ENCODE results near the gene TTC28.
"Not testable (repeated sequence)": the region's sequence is repeated elsewhere in the genome, so short reads cannot be mapped to it uniquely, and the experiment has no call there.

Gene TTC28

DNA sequence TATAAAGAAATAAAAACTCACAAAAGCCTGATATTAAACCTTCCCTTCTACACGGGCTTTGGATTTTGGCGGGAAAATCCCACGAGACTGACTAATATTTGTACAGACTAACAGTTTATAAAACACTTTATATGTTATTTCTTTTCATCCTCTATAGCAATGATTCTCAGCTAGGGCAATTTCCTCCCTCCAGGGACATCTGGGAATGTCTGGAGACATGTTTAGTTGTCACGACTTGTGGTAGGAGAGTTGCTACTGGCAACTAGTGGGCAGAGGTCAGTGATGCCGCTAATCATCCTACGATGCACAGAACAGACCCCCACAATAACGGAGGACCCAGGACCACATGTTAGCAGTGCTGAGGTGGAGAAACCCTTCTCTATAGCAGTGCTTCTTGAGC is 455.8 kb downstream of the TTC28 start:
- DNase-seq (ENCODE audit: low spot score), result no peak

DNA sequence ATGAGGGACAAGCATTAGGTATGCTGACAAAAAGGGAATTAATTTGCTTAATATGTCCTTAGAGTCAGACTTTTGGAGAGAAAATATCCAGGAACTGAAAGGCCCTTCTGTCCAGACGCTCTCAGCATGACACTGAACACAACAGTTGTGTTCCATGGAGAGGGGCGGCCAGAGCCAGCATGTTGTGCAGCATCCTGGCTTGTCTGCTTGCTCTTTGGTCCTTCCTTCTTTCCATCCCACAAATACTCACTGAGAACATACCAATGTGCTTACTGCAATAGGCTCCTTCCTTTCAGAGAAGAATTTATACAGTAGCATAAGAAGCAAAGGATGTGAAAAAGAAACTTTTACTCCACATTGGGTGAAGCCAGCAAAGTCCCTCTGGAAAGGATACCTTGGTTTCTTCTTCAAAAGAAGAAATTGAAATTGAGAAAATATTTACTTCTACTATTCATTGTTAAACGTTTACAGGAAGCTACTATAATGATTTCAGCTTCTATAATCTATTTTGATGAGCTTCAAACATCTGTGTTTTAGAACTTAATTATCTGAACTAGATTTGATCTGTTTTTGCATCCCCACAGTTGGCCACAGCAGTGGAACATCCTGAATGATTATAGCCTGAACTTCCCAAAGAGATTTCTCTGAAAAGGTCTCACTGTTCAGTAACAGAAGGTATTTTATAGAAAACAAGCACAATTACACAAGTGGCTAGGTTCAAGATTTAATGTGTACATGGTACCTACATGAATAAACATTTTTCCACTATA is 456.5 kb downstream of the TTC28 start:
- DNase-seq (ENCODE audit: low spot score), result no peak

DNA sequence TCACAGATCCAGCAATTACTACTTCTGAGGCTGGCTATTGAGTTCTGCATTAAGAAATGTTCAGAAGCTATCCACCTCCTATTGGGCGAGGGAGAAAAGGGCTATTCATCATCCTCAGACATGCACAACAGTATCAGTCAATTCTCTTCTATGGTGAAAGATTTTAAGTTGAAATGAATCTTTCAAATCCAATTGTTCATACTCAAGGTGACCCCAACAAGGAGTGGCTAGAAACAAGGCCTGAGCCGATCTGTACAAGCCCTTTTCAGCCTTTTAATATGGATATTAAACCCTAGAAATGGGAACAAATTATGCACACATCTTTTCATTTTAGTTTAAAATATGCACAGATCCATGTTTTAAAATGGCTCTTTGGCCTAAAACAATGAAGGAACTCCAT is 457.1 kb downstream of the TTC28 start:
- DNase-seq (ENCODE audit: low spot score), result no peak

DNA sequence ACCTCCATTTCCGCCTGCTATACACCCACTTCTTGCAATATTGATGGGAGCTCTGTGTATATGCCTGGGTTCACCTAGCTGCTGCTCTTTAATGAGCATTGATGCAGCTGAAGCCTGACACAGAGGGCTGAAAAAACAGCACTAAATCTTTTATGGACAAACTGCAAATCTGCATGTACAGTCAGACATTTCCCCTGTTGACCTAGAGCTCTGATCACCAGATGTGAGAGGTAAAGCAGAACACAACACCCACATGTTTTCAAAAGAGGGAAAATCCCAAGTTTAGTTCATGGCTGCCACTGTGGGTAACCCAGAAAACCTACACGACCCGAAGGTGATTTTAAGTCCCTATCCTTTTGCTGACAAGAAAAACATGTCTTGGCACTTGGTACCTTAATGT is 457.6 kb downstream of the TTC28 start:
- DNase-seq (ENCODE audit: low spot score), result no peak

DNA sequence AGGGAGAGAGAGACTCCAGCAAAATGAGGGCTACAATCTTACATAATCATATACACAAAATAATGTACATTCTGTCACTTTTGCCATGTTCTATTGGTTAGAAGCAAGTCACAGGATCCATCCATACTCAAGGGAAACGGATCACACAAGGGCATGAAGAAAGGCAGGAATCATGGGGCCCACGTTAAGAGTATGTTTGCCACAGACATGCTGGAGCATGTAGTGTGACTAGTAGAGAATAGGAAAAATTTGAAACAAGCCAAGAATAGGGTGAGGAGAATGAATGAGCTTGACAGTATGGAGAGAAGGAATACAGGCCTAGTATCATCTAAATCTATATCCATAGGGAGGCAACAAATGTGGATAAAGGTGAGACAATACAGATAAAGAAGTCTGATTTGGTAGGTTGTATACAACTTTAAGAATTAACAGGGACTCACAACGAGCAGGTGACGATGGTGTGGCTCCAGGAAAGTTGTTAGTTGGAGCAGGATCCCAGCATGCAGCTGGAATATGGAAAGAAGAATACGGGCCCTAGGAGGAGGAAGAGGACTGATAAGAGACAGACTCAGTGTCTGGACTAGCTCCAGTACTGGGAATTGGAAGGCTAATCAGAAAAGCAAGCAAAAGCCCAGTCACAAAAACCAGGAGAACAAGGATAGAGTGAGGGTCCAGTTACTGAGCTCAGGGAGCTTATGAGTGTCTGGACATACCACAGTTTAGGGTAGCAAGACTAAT is 458.8 kb downstream of the TTC28 start:
- no peak for DNase-seq (ENCODE audit: low spot score)

DNA sequence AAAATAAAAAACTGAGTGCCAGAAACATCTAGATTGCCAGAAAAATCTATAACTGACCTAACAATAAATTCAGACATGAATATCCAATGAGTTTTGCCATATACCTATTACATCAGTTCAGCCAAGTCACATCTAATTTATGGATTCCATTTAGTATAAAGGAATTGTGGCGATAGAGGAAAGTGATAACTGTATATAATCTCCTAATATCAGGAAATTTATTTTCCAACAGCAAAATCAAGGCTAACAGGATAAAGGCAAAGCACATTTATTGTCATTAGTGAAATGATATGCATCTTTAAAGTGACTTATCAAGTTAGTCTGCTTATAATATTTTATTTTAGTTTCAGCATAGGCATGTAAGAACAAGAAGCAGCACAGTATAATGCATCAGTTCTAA is 462.4 kb downstream of the TTC28 start:
- DNase-seq (ENCODE audit: low spot score), result no peak

DNA sequence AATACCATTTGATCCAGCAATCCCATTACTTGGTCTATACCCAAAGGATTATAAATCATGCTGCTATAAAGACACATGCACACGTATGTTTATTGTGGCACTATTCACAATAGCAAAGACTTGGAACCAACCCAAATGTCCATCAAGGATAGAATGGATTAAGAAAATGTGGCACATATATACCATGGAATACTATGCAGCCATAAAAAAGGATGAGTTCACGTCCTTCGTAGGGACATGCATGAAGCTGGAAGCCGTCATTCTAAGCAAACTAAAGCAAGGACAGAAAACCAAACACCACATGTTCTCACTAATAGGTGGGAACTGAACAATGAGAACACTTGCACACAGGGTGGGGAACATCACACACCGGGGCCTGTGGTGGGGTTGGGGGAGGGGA is 464.9 kb downstream of the TTC28 start:
- not testable (repeated sequence) for DNase-seq (ENCODE audit: low spot score)

DNA sequence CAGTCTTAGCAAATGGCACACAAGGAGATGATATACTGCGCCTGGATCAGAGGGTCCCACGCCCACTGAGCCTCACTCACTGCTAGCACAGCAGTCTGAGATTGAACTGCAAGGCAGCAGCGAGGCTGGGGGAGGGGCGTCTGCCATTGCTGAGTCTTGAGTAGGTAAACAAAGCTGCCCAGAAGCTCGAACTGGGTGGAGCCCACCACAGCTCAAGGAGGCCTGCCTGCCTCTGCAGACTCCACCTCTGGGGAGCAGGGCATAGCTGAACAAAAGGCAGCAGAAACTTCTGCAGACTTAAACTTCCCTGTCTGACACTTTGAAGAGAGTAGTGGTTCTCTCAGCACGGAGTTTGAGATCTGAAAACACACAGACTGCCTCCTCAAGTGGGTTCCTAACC is 470.2 kb downstream of the TTC28 start:
- not testable (repeated sequence) for DNase-seq (ENCODE audit: low spot score)

DNA sequence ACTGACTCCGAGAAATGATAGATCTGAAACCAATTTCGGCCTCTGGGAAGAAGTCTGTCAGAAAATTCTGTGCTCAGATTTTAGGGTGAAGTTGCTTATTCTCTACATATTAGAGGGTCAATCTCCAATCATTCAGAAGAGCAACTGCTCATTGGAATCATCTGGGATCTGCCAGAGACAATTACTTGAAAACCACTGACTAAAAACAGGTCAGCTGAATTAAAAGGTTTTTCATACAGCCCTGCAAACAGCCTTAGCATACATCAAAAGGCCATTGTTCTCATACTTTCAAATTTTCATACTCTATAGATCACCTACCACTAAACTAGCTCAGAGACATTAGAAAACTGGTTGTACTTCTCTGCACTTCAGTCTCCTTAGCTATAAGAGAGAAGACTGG is 470.9 kb downstream of the TTC28 start:
- no peak for DNase-seq (ENCODE audit: low spot score)

DNA sequence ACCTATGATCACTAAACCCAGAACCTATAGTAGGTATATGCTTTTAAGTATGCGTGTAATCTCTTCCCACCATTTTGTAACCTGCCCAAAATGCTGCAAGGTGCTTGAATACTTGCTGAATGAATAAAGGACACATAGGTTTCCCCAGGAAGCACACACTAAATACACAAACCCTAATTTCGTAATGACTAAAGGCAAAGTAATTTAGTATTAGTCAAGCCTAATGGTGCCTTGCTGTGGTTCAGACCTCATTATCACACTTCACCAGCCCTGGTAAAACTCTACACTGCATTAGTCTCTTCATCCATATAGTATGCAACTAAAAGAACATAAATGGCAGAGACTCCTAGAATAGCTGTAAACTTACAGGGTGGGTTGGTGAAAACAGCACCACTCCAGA is 471.6 kb downstream of the TTC28 start:
- DNase-seq (ENCODE audit: low spot score), result no peak

DNA sequence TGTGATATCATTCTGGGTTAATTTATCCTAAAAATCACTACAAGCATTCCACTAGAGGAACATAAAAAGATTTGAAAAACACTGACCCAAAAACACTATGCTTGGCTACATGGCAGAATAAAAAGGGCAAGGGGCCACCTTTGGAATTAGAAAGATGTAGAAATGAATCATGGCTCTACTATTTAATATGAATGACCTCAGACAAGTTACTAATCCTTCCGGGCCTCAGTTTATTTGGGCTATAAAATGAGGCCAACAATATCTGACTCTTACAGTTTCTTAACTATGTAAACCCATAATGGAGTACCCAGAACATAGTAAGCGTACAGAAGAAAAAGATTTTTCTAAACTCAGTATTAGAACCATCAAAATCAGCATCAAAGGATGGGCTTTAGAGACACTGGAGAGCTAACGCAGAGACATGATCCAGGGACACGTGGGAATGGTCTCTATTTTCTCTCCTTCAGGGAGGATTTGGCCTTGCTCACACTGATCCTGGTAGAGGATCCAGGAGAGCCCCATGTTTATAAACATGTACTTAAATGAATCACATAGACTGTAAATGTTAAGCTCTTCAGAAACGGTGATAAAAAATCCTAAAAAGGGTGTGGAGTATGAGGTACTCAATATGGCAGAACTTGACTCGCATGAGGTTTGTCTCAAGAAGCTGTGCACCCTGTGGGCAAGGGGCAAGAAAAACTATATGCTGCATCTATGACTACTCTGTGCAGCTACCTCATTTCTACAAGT is 472.2 kb downstream of the TTC28 start:
- no peak for DNase-seq (ENCODE audit: low spot score)

DNA sequence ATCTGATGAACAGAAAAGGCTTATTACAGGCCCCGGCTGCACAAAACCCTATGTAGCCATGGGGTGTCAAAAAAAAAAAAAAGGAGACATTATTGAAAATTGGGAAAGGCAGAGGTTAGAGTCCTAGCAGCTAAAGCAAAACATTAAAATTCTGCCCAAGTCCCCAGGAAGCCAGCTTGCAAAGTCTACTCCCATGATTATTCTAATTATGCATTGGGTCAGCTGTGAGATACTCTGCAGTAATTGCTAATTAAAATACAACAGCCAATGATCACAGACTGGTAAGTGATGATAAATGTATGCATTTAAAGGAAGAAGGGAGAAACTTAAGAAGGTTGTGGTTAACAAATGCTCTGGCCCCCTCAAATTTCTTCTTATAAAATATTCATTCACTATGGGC is 473.7 kb downstream of the TTC28 start:
- DNase-seq (ENCODE audit: low spot score), result no peak

DNA sequence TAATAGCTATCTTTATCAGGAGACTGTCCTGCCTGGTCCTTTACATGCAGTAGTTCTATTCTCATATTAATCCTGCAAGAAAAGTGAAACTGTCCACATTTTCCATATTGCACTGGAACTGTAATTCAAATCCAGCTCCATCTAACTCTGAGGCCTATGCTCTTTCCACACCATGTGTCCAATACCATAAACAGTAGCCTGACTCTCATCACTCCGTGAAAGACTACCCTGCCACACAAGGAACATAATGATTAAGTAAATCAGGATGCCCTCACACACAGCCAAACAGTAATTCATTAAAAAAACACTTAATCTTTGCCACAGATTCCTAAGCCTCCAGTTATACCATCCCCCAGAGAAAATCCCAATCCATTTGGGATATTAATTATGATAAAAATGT is 475.3 kb downstream of the TTC28 start:
- no peak for DNase-seq (ENCODE audit: low spot score)

DNA sequence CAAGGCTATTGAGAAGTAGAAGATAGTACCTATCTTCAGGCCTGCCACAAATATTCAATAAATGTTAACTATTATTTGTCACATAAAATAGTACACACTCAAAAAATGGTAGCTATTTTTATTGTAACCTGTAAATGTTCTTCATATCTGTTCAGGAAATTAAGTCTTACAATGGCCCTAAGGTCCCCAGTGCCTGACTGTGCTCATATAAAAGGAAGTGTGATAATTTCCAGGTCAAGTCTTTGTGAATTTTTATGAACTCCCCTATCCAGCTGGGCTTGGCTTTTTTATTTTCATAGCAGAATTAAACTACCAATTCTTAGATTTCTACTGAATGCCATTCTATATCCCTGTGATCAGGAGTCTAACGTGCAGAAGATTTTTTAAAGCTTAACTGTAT is 476.4 kb downstream of the TTC28 start:
- DNase-seq (ENCODE audit: low spot score), result no peak

DNA sequence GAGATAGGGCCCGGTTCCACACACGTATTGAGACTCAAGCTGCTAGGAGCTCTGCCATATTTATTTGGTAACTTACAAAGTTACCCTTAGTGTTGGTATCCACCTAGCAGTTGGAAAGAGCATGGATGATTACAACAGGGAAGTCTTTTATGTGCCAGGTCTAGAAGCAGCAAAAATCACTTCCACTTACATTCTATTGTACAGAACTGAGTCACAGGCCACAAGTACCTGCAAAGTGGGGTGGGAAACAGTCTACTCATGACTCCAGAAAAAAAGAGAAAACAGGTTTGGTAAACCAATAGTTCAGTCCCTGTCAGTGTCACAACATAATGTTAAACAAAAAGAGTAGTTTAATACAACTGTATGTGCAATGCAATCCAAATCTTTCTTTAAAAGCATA is 480.9 kb downstream of the TTC28 start:
- no peak for DNase-seq (ENCODE audit: low spot score)

DNA sequence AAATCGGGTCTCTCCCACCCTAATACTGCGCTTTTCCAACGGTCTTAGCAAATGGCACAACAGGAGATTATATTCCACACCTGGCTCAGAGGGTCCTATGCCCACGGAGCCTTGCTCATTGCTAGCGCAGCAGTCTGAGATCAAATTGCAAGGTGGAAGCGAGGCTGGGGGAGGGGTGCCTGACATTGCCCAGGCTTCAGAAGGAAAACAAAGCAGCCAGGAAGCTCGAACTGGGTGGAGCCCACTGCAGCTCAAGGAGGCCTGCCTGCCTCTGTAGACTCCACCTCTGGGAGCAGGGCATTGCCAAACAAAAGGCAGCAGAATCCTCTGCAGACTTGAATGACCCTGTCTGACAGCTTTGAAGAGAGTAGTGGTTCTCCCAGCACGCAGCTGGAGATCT is 488.1 kb downstream of the TTC28 start:
- DNase-seq (ENCODE audit: low spot score), result not testable (repeated sequence)

DNA sequence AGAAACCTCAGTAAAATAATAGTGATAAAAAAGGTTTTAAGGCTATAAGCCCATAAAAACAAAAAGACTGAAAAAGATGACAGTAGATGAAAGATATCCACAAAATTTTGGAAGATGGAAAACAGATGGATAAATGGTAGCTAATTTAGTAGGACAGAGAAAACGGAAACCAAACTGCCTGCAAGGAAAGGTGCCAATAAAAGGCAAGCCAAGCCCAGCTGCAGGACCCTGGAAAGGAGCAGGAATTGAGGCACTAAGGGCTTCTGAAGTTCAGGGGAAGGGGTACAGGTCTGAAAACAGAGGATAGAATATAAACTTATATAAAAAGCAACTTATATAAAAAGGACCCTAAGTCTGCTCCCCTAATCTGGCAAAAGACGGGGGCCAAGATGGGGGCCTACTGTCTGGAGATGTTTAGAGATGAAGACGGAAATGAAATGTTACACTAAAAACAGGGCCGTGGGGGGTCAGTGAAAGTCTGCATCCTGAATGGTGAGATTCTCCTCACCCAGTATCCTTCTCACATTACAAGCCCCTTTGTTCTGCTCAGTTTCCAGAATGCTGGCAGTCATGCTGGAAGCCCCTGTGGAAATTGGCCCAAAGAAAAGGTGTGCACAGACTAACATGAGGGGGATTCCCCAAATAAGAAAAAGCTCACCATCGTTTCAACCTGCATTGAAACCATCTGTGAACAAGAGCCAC is 491.3 kb downstream of the TTC28 start:
- no peak for DNase-seq (ENCODE audit: low spot score)

DNA sequence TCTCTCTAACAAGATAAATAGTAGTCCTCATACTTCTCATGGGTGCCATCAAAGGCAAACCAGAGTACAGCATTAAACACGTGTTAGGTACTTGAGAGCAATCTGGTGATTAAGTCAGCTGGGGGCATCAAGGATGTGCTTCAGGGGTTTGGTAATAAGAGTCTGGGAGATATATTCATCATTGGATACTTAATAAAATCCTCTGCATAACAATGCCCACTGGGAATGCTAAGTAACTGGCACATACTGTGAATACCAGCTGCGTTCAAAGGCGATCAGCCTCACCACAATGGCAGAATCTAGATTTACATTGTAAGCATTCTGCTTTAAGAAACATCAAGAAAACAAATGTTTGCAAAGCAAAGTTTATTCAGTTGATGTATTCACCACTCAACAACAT is 492.0 kb downstream of the TTC28 start:
- no peak for DNase-seq (ENCODE audit: low spot score)

DNA sequence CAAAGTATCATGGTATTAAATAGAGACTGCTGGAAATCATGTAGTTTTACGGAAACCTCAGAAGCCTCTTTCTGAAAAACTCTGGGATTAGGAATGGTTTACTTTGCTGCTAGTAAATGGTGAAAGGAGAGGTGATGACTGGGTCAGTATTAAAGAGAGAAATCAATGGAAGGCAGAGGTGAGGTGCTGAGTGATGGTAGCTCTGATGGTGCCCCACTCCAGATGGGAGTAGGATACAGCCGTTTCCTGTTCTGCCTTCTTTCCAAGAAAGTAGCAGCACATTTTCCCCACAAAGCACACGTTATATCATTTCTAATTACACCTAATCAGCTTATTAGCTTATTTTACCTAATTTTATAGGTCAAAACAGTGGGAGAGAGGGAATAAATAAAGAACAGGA is 493.0 kb downstream of the TTC28 start:
- no peak for DNase-seq (ENCODE audit: low spot score)

DNA sequence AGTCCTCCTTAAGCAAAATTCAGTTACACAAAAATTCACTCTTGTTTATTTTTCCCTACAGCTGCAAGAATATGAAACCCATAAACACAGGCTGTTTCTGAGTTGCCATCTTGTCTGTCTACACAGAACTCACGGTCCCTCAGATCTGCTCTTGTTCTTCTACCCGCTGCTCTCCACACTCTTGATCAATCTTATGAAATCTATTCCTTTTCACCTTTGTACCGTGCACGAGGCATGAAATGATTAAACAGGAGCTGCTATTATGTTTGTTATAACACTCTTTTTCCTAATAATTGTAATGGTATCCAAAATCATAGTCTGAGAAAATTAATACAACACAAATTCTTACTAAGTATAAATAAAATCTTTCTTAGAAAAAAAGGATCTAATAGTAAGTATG is 494.5 kb downstream of the TTC28 start:
- no peak for DNase-seq (ENCODE audit: low spot score)

DNA sequence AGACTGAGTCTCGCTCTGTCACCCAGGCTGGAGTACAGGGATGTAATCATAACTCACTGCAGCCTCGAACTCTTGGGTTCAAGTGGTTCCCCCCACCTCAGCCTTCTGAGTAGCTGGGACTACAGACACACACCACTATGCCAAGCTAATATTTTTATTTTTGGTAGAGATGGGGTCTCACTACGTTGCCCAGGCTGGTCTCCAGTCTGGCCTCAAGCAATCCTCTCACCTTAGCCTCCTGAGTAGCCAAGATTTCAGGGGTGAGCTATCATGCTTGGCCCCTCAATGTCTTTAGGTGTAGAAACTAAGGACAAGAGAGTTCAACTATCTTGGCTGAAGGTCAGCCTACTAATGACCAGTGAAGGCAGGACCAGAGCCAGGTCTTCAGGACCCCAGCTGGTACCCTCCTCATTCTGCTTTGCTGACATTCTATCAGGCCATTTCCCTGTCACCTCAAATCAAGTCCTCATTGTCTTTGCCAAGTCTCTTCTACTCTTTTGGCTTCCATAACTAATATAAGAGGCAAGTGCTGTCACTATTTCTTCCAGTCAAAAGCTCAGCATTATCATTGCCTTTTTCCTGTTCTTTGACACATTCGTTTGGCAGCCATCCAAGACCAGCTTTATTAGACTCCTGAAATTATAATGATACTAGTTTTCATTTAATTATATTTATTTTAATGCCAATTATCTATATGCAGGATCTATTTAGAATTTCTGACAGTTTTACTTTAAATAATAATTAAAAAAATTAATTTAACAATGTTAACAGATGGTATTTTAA is 496.4 kb downstream of the TTC28 start:
- DNase-seq (ENCODE audit: low spot score), result no peak

All from HuH-7 (cell line).